H9 (cell line): ENCODE data around the gene TMC2. TPM values are rescaled to one million over a fixed set of nuclear protein-coding genes. Genes with fewer than 3 reads are reported as not detected.

ENCODE experiments used
- DNase-seq: peaks from one replicate; pipeline ENCODE4 v3.0.0-alpha.2; 2017
- H2AFZ ChIP-seq: one replicate; pipeline ENCODE4 v1.6.1; 2013; ENCODE audit warnings: mild to moderate bottlenecking, low read length, control low read depth, moderate library complexity
- H2AK5ac ChIP-seq: 2 replicates; pipeline ENCODE4 v1.6.1; 2013; ENCODE audit warnings: low read length, control low read depth, mixed read lengths; ENCODE audit not compliant: insufficient read length
- H2BK120ac ChIP-seq: one replicate; pipeline ENCODE4 v1.6.1; 2013; ENCODE audit warnings: low read depth, mild to moderate bottlenecking, low read length, control low read depth, inconsistent platforms; ENCODE audit not compliant: poor library complexity, severe bottlenecking
- H2BK12ac ChIP-seq: 2 replicates; pipeline ENCODE4 v1.6.1; 2013; ENCODE audit warnings: low read length, control low read depth, mixed read lengths, low read depth; ENCODE audit not compliant: insufficient read length
- H2BK15ac ChIP-seq: 2 replicates; pipeline ENCODE4 v1.6.1; 2013; ENCODE audit warnings: low read depth, low read length, control low read depth
- H2BK20ac ChIP-seq: one replicate; pipeline ENCODE4 v1.6.1; 2013; ENCODE audit warnings: low read depth, mild to moderate bottlenecking, low read length, control low read depth, inconsistent platforms; ENCODE audit not compliant: poor library complexity, severe bottlenecking
- H2BK5ac ChIP-seq: 2 replicates; pipeline ENCODE4 v1.6.1; 2013; ENCODE audit warnings: low read length, control low read depth, mixed read lengths; ENCODE audit not compliant: insufficient read length
- H3K14ac ChIP-seq: 2 replicates; pipeline ENCODE4 v1.6.1; 2013; ENCODE audit warnings: low read length, control low read depth; ENCODE audit not compliant: insufficient read depth
- H3K18ac ChIP-seq: 2 replicates; pipeline ENCODE4 v1.6.1; 2013; ENCODE audit warnings: low read depth, mild to moderate bottlenecking, mixed read lengths, low read length, control low read depth; ENCODE audit not compliant: insufficient read length
- H3K23ac ChIP-seq: 2 replicates; pipeline ENCODE4 v1.6.1; 2013; ENCODE audit warnings: low read length, control low read depth, mixed read lengths, low read depth; ENCODE audit not compliant: insufficient read length
- H3K23me2 ChIP-seq: 2 replicates; pipeline ENCODE4 v1.6.1; 2013; ENCODE audit warnings: low read depth, mild to moderate bottlenecking, mixed read lengths, low read length, control low read depth; ENCODE audit not compliant: insufficient read length, poor library complexity, severe bottlenecking
- H3K27ac ChIP-seq: 2 replicates; pipeline ENCODE4 v1.5.1; 2013; ENCODE audit warnings: low read length, control low read depth, mixed read lengths, low read depth; ENCODE audit not compliant: insufficient read length
- H3K27me3 ChIP-seq: 2 replicates; pipeline ENCODE4 v1.6.1; 2013; ENCODE audit warnings: low read length, control low read depth, inconsistent platforms; ENCODE audit not compliant: insufficient read depth
- H3K4ac ChIP-seq: 2 replicates; pipeline ENCODE4 v1.6.1; 2013; ENCODE audit warnings: low read depth, mild to moderate bottlenecking, control low read depth, inconsistent platforms, low read length, moderate library complexity
- H3K4me1 ChIP-seq: 2 replicates; pipeline ENCODE4 v1.6.1; 2013; ENCODE audit warnings: low read length, control low read depth, inconsistent platforms; ENCODE audit not compliant: insufficient read depth
- H3K4me2 ChIP-seq: 2 replicates; pipeline ENCODE4 v1.6.1; 2013; ENCODE audit warnings: low read length, control low read depth, mixed read lengths; ENCODE audit not compliant: insufficient read length, insufficient read depth
- H3K56ac ChIP-seq: 2 replicates; pipeline ENCODE4 v1.6.1; 2013; ENCODE audit warnings: low read depth, mild to moderate bottlenecking, mixed read lengths, low read length, control low read depth; ENCODE audit not compliant: insufficient read length
- H3K79me1 ChIP-seq: 2 replicates; pipeline ENCODE4 v1.6.1; 2013; ENCODE audit warnings: low read depth, mild to moderate bottlenecking, moderate library complexity, low read length, control low read depth, inconsistent platforms; ENCODE audit not compliant: insufficient read depth, poor library complexity, severe bottlenecking
- H3K79me2 ChIP-seq: 2 replicates; pipeline ENCODE4 v1.6.1; 2013; ENCODE audit warnings: low read length, control low read depth, inconsistent platforms; ENCODE audit not compliant: insufficient read depth
- H3K9ac ChIP-seq: 2 replicates; pipeline ENCODE4 v1.6.1; 2013; ENCODE audit warnings: low read length, control low read depth, mixed read lengths; ENCODE audit not compliant: insufficient read length; ENCODE audit errors: extremely low read depth
- H3K9me3 ChIP-seq: one replicate; pipeline ENCODE4 v1.6.1; 2013; ENCODE audit warnings: low read depth, low read length, inconsistent platforms; ENCODE audit not compliant: control insufficient read depth
- H3T11ph ChIP-seq: one replicate; pipeline ENCODE4 v1.6.1; 2013; ENCODE audit warnings: mild to moderate bottlenecking, low read length, control low read depth, inconsistent platforms
- H4K20me1 ChIP-seq: one replicate; pipeline ENCODE4 v1.6.1; 2013; ENCODE audit not compliant: control insufficient read depth, insufficient read length, insufficient read depth
- H4K5ac ChIP-seq: 2 replicates; pipeline ENCODE4 v1.6.1; 2013; ENCODE audit warnings: low read depth, mild to moderate bottlenecking, mixed read lengths, low read length, control low read depth; ENCODE audit not compliant: insufficient read length
- H4K8ac ChIP-seq: replicated peaks from 2 replicates; pipeline ENCODE4 v1.6.1; 2013; ENCODE audit warnings: low read length, control low read depth, mixed read lengths, low read depth; ENCODE audit not compliant: insufficient read length
- H4K91ac ChIP-seq: 2 replicates; pipeline ENCODE4 v1.6.1; 2013; ENCODE audit warnings: low read depth, mild to moderate bottlenecking, moderate library complexity, mixed read lengths, low read length, control low read depth; ENCODE audit not compliant: insufficient read length
- H3K27ac Mint-ChIP-seq, 3 experiments: 2 replicates in 2 of 3; 3 replicates in 1 of 3; pipeline ENCODE4 v1.8.0; 2020 to 2021; ENCODE audit warnings: mixed read lengths in 3 of 3, mild to moderate bottlenecking in 1 of 3, moderate library complexity in 1 of 3
- H3K27me3 Mint-ChIP-seq: 2 replicates; pipeline ENCODE4 v1.8.0; 2021; ENCODE audit warnings: low read depth, mild to moderate bottlenecking, moderate library complexity, mixed read lengths
- H3K36me3 Mint-ChIP-seq, 3 experiments: 2 replicates in 2 of 3; 3 replicates in 1 of 3; pipeline ENCODE4 v1.8.0; 2020 to 2021; ENCODE audit warnings: low read depth in 3 of 3, mixed read lengths in 3 of 3; ENCODE audit not compliant: insufficient read depth in 1 of 3
- H3K4me1 Mint-ChIP-seq, 2 experiments: 2 replicates each; pipeline ENCODE4 v1.8.0; 2020; ENCODE audit warnings: mixed read lengths in 2 of 2
- H3K4me3 Mint-ChIP-seq, 2 experiments: 2 replicates in 1 of 2; 3 replicates in 1 of 2; pipeline ENCODE4 v1.8.0; 2020 to 2021; ENCODE audit warnings: mild to moderate bottlenecking in 2 of 2, mixed read lengths in 2 of 2, moderate library complexity in 1 of 2
- H3K9me3 Mint-ChIP-seq, 2 experiments: 2 replicates in 1 of 2; 3 replicates in 1 of 2; pipeline ENCODE4 v1.8.0; 2020; ENCODE audit warnings: mild to moderate bottlenecking in 2 of 2, mixed read lengths in 2 of 2, moderate library complexity in 1 of 2
- CTCF ChIP-seq: fragments of 200-600 bp; sonication (generic); conservative IDR thresholded peaks from 3 replicates; pipeline ENCODE4 v1.8.0; 2021; ENCODE audit warnings: antibody characterized with exemption, mild to moderate bottlenecking
- WGBS: extraction: QIAGEN DNeasy Blood & Tissue Kit; methylation state at CpG from one replicate; pipeline ENCODE4 v1.1.7; 2013; ENCODE audit warnings: missing lambda C conversion rate, low lambda C conversion rate, mixed read lengths; ENCODE audit not compliant: insufficient read length; ENCODE audit errors: extremely low coverage; 5-methylcytosine and 5-hydroxymethylcytosine counted together
- total RNA-seq: library from RNA; stranded (reverse); gene quantifications from 2 replicates; pipeline ENCODE4 v1.2.1, GENCODE V29; 2021

TMC2 gene
- total RNA-seq, 1 experiment from 2014 or later = not detected

- H4K8ac ChIP-seq = no peak overlapping the region
- no peak overlapping the region for H3K4ac ChIP-seq
- no peak overlapping the region for H4K91ac ChIP-seq
- no peak overlapping the region for H2BK15ac ChIP-seq
- H2BK120ac ChIP-seq = no peak overlapping the region
- no peak overlapping the region for H3T11ph ChIP-seq
- WGBS = no CpG with 5 or more reads among the region's 54 CpGs
- no peak overlapping the region for H3K9ac ChIP-seq
- peaks cover 8% of the 10 kb centered on the region for H3K23me2 ChIP-seq
- no peaks in the 10 kb centered on the region for H3K9me3 ChIP-seq
- peak overlapping the region; percentile 53 to 80 for H3K4me3 Mint-ChIP-seq
- H2BK12ac ChIP-seq = no peak overlapping the region
- H3K9me3 Mint-ChIP-seq = no peaks in the 10 kb centered on the region
- no peak overlapping the region for H2AK5ac ChIP-seq
- no peak overlapping the region for H3K23ac ChIP-seq
- H3K4me2 ChIP-seq = peak overlapping the region; percentile 39
- no peak overlapping the region for H3K18ac ChIP-seq
- no peaks in the 10 kb centered on the region; a peak in 1 of 7 replicates for H3K36me3 Mint-ChIP-seq
- no peak overlapping the region for H4K5ac ChIP-seq
- H2AFZ ChIP-seq = no peak overlapping the region
- no peak overlapping the region for H3K27ac Mint-ChIP-seq
- no peak overlapping the region for H2BK20ac ChIP-seq
- no peak for TF ChIP-seq CTCF
- H4K20me1 ChIP-seq = no peaks in the 10 kb centered on the region
- peaks cover 25% of the 10 kb centered on the region for H3K27me3 ChIP-seq
- H3K27me3 Mint-ChIP-seq = peaks cover 83% of the 10 kb centered on the region
- H3K79me2 ChIP-seq = no peaks in the 10 kb centered on the region
- peak; percentile 45 for DNase-seq
- H3K27ac ChIP-seq = no peak overlapping the region
- H3K4me1 Mint-ChIP-seq = peaks cover 4 to 5% of the 10 kb centered on the region in 2 experiments; a peak in 1 of 4 replicates
- H3K56ac ChIP-seq = no peak overlapping the region
- no peak overlapping the region; the same call in 1 of the 2 replicates for H3K14ac ChIP-seq
- H3K4me1 ChIP-seq = no peaks in the 10 kb centered on the region
- H2BK5ac ChIP-seq = no peak overlapping the region
- no peaks in the 10 kb centered on the region for H3K79me1 ChIP-seq
Measured at GRCh38 chr20:2558581-2559278, 22.4 kb downstream of the TMC2 start.
